ENCODE measurements around the gene EYS. TPM values are rescaled to one million over a fixed set of nuclear protein-coding genes. Genes with fewer than 3 reads are reported as not detected.

Gene EYS
- total RNA-seq, 1 experiment from 2014 or later, result 1.5 TPM

DNA sequence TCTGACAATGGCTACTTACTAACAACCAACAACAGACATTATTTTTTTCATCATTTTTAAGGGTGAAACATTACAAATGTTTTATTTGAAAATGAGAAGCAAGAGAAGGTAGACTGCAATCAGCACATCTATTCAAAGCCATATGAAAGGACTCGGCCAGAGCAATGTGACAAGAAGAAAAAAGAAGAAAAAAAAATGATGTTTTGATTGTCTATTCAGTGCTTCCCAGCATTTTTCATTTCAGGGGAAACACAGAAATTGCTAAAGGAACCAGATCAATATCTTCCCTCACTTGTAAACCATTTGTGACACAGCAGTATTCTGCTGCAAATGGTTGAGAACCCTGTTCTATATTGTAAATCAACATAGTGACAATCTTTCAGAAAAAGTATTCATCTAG lies 270.7 kb downstream of the EYS start:
- TF ChIP-seq, protein P1, sequence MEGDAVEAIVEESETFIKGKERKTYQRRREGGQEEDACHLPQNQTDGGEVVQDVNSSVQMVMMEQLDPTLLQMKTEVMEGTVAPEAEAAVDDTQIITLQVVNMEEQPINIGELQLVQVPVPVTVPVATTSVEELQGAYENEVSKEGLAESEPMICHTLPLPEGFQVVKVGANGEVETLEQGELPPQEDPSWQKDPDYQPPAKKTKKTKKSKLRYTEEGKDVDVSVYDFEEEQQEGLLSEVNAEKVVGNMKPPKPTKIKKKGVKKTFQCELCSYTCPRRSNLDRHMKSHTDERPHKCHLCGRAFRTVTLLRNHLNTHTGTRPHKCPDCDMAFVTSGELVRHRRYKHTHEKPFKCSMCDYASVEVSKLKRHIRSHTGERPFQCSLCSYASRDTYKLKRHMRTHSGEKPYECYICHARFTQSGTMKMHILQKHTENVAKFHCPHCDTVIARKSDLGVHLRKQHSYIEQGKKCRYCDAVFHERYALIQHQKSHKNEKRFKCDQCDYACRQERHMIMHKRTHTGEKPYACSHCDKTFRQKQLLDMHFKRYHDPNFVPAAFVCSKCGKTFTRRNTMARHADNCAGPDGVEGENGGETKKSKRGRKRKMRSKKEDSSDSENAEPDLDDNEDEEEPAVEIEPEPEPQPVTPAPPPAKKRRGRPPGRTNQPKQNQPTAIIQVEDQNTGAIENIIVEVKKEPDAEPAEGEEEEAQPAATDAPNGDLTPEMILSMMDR (IDR thresholded peaks at IDR 0.05; ENCODE audit: unreplicated experiment), result no peak
- H3K4me1 Mint-ChIP-seq (ENCODE audit: insufficient read depth, unreplicated experiment), result no peaks in the 10 kb centered on the region
- no TSS peak for BruUV-seq (replicated peaks)
- intact Hi-C loops (cut with micrococcal nuclease), result no loop called here
- H3K4me3 Mint-ChIP-seq (ENCODE audit: unreplicated experiment), result no peak overlapping the region
- peaks cover 13% of the 10 kb centered on the region for H3K9me3 Mint-ChIP-seq (ENCODE audit: unreplicated experiment)
- H3K27ac Mint-ChIP-seq (ENCODE audit: low read depth, unreplicated experiment), result no peak overlapping the region
- no peak for DNase-seq (ENCODE audit: unreplicated experiment)
- CTCF ChIA-PET, result no interaction called here
- H3K27me3 Mint-ChIP-seq (ENCODE audit: insufficient read depth, unreplicated experiment), result no peaks in the 10 kb centered on the region
- H3K36me3 Mint-ChIP-seq (ENCODE audit: insufficient read depth, unreplicated experiment), result no peaks in the 10 kb centered on the region
- POLR2A ChIA-PET, result no interaction called here

DNA sequence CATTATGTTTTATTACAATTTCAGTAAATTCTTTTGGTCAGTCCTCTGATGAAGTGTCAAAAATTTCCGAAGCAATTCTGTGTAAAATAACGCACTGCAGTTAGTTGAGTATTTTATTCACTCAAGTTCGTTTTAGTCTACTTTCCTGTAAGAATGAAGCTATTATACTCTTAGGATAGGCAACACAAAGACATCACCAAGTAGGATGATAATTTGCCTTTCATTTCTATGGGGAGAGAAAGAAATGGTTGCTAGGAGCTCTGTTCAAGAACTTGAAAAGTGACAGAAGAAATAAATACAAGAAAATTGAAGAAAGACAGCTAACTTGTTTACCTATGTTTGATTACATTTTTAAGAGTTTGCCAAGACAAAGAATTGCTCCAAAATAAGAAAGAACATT lies 290.4 kb downstream of the EYS start:
- H3K4me3 Mint-ChIP-seq (ENCODE audit: unreplicated experiment), result no peak overlapping the region
- no peaks in the 10 kb centered on the region for H3K36me3 Mint-ChIP-seq (ENCODE audit: insufficient read depth, unreplicated experiment)
- POLR2A ChIA-PET, result no interaction called here
- H3K9me3 Mint-ChIP-seq (ENCODE audit: unreplicated experiment), result peaks cover 15% of the 10 kb centered on the region
- TF ChIP-seq, protein P1 (IDR thresholded peaks at IDR 0.05; ENCODE audit: unreplicated experiment), result no peak
- intact Hi-C loops (cut with micrococcal nuclease), result no loop called here
- no peak overlapping the region for H3K27ac Mint-ChIP-seq (ENCODE audit: low read depth, unreplicated experiment)
- H3K4me1 Mint-ChIP-seq (ENCODE audit: insufficient read depth, unreplicated experiment), result no peaks in the 10 kb centered on the region
- no peak for DNase-seq (ENCODE audit: unreplicated experiment)
- no TSS peak for BruUV-seq (replicated peaks)
- CTCF ChIA-PET, result interaction anchor here (0.5 kb wide), 1 partner anchor 153 kb away, joined by 3 read pairs; no protein-coding TSS in a partner anchor
- no peaks in the 10 kb centered on the region for H3K27me3 Mint-ChIP-seq (ENCODE audit: insufficient read depth, unreplicated experiment)

- intact Hi-C loops (cut with micrococcal nuclease), result no loop called here
- BruUV-seq (replicated peaks), result no TSS peak
- ChIA-PET POLR2A (no interaction called here), CTCF (no interaction called here)
- Mint-ChIP-seq H3K4me3 (ENCODE audit: unreplicated experiment) (no peak overlapping the region), H3K27me3 (ENCODE audit: insufficient read depth, unreplicated experiment) (no peaks in the 10 kb centered on the region), H3K4me1 (ENCODE audit: insufficient read depth, unreplicated experiment) (no peaks in the 10 kb centered on the region), H3K27ac (ENCODE audit: low read depth, unreplicated experiment) (no peak overlapping the region), H3K9me3 (ENCODE audit: unreplicated experiment) (peaks cover 9% of the 10 kb centered on the region), H3K36me3 (ENCODE audit: insufficient read depth, unreplicated experiment) (no peaks in the 10 kb centered on the region)
- TF ChIP-seq, protein P1 (IDR thresholded peaks at IDR 0.05; ENCODE audit: unreplicated experiment), result no peak
- DNase-seq (ENCODE audit: unreplicated experiment), result no peak
Observed at GRCh38 chr6:65410309-65410708, 296.7 kb downstream of the EYS start.

- BruUV-seq (replicated peaks), result no TSS peak
- no peaks in the 10 kb centered on the region for H3K9me3 Mint-ChIP-seq (ENCODE audit: unreplicated experiment)
- ChIA-PET POLR2A (no interaction called here), CTCF (no interaction called here)
- H3K4me1 Mint-ChIP-seq (ENCODE audit: insufficient read depth, unreplicated experiment), result peaks cover 4% of the 10 kb centered on the region
- no peak overlapping the region for H3K4me3 Mint-ChIP-seq (ENCODE audit: unreplicated experiment)
- H3K27me3 Mint-ChIP-seq (ENCODE audit: insufficient read depth, unreplicated experiment), result no peaks in the 10 kb centered on the region
- no peak for DNase-seq (ENCODE audit: unreplicated experiment)
- H3K36me3 Mint-ChIP-seq (ENCODE audit: insufficient read depth, unreplicated experiment), result no peaks in the 10 kb centered on the region
- TF ChIP-seq, protein P1 (IDR thresholded peaks at IDR 0.05; ENCODE audit: unreplicated experiment), result no peak
- intact Hi-C loops (cut with micrococcal nuclease), result no loop called here
- no peak overlapping the region for H3K27ac Mint-ChIP-seq (ENCODE audit: low read depth, unreplicated experiment)
Observed at GRCh38 chr6:65402564-65402963, 304.5 kb downstream of the EYS start.

Data from MCF 10A (cell line).